GM12865 (cell line): ENCODE results near the gene ROM1.

Source experiments
- DNase-seq: peaks from one replicate; pipeline ENCODE4 v3.0.0; 2010; ENCODE audit warnings: low read depth
- H3K4me3 ChIP-seq: 2 replicates; pipeline ENCODE4 v1.5.1; 2011; ENCODE audit warnings: mild to moderate bottlenecking, low read depth, low read length, control low read depth
- TF ChIP-seq, protein P1 (sequence below): IDR thresholded peaks from 2 replicates; pipeline ENCODE4 v1.5.1; 2011; ENCODE audit warnings: low read length, control low read depth, low read depth, inconsistent platforms; ENCODE audit not compliant: insufficient read depth; ENCODE audit errors: missing control alignments

ROM1 gene

DNA sequence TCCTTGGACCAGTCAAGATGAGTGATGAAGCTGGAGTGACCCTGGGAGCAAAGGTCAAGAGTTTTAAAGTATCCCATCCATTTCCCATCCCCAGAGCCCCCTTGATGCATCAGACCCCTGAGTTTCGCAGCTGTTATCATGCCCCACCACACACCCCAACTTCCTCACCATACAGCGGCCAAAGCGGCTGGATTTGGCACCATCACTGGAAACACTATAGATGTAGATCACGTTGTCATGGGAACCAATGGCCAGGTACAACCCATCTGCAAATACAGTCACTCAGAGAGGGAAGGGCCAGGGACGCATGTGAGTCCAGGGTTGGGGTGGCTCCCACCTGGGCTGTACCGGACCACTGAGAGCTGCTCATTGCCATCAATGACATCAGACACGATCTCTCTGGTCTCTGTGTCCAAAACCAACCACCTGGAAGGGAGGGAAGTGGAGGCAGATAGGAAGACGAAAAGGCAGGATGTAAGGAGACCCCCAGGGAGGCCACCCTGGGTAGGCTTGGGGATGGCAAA, 9.2 kb upstream of the ROM1 start:
- DNase-seq = no peak
- TF ChIP-seq, protein P1, sequence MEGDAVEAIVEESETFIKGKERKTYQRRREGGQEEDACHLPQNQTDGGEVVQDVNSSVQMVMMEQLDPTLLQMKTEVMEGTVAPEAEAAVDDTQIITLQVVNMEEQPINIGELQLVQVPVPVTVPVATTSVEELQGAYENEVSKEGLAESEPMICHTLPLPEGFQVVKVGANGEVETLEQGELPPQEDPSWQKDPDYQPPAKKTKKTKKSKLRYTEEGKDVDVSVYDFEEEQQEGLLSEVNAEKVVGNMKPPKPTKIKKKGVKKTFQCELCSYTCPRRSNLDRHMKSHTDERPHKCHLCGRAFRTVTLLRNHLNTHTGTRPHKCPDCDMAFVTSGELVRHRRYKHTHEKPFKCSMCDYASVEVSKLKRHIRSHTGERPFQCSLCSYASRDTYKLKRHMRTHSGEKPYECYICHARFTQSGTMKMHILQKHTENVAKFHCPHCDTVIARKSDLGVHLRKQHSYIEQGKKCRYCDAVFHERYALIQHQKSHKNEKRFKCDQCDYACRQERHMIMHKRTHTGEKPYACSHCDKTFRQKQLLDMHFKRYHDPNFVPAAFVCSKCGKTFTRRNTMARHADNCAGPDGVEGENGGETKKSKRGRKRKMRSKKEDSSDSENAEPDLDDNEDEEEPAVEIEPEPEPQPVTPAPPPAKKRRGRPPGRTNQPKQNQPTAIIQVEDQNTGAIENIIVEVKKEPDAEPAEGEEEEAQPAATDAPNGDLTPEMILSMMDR = no peak
- no peak overlapping the region for H3K4me3 ChIP-seq

DNA sequence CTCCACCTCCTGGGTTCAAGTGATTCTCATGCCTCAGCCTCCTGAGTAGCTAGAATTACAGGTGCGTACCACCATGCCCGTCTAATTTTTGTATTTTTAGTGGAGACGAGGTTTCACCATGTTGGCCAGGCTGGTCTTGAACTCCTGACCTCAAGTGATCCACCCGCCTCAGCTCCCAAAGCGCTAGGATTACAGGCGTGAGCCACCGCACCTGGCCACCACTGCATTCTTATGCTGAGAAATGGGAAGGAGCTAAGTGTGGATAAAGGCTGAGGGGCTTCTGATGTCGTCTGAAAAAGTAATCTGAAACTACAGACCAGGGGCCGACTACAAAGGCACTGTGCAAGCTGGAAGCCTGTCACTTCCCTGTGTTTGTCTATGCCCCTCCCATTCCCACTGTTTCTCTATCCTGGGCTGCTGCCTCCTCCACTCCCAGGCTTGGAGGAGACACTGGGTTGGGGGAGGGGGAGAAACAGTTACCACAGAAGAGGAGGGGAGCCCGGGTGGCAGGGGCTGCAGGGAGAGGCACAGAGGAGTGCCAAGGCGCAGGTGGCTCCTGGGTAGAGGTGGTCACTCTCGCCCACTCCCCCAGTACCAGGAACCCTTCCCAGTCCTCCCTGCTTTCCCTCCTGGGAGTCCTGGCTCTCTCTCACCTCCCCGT, 8.5 kb upstream of the ROM1 start:
- no peak for DNase-seq
- no peak overlapping the region for H3K4me3 ChIP-seq
- TF ChIP-seq, protein P1 = no peak

DNA sequence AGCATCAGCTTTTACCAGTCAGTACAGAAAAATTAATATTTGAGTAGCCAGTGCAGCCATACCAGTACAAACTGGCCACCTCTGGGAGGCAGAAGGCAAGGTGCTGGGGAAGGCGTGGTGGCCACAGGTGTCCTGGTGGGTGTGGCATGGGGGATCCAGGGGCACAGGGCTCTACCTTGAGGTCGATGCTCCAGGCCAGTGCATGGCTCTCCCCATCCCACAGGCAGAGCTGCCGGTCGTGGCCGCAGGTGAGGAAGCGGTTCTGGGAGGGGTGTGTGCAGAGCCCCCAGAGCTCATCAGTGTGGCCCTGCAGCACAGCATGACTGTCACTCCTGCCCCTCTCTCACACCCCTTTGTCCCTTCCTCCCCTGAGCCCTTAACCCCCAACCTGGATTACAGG, 7.6 kb upstream of the ROM1 start:
- DNase-seq = no peak
- TF ChIP-seq, protein P1 = no peak
- H3K4me3 ChIP-seq = no peak overlapping the region

DNA sequence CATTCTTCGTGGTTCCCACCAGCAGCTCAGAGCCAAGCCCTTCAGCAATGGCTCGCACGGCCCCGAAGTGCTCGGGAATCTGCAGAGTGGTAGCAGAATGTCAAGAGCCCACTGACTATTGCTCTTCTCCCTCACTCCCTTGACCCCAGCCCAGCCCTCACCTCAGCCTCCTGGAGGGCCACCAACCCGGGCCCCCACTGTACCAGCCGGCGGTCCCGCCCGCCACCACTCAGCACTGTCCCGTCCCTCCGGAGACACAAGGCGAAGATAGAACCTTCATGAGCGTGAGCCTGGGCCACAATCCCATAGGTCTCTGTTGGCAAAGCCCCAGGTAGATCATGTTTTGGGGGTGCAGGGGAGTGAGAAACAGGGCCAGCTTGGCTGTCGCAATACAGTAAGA, 7.2 kb upstream of the ROM1 start:
- DNase-seq = no peak
- TF ChIP-seq, protein P1 = no peak
- H3K4me3 ChIP-seq = no peak overlapping the region

- DNase-seq = peak; percentile 76
- TF ChIP-seq, protein P1 = no peak
- no peak overlapping the region for H3K4me3 ChIP-seq
Observed at GRCh38 chr11:62607714-62608113, 5.3 kb upstream of the ROM1 start.

DNA sequence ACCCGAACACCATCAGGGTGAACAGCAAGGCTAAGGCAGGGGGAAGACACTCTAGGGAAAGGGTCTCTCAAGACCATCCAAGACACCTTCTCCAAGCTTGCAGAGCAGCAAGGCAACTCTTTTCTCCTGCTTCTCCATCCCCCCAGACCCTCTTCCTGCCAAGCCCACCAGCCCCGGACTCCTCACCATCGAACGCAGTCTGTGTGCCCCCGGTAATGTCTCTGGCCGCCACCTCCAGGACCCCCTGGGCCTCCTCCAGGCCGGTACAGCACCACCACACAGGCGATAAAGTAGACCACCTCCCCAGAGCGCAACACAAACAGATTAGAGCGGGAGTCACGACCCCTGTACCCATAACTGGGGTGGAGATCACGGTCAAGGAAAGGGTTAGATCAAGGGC, 4.3 kb upstream of the ROM1 start:
- DNase-seq = no peak
- TF ChIP-seq, protein P1 = no peak
- no peak overlapping the region for H3K4me3 ChIP-seq

DNA sequence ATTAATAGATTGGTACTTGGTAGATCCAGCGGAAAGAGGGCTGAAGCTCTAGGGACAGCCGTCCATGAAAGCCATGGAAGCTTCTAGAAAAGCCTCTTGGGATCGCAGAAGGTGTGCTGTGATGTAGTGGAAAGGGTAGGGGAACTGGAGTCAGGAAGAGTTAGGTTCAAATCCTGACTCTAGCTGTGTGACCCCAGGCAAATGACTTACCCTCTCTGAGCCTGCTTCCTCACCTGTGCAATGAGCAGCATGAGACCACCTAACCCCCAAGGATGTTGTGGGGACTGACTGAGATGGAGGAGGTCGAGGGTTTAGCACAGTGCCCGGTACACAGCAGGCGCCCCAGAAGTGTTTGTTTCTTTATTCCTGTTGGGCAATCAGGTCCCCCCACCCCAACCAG, 2.7 kb upstream of the ROM1 start:
- DNase-seq = no peak
- TF ChIP-seq, protein P1 = no peak
- H3K4me3 ChIP-seq = no peak overlapping the region; the same call in 1 of the 2 replicates
